ENCODE measurements around the gene ABCA4. TPM values are rescaled to one million over a fixed set of nuclear protein-coding genes. Genes with fewer than 3 reads are reported as not detected.

Gene ABCA4
- total RNA-seq, 6 experiments from 2014 or later = 0.49 to 0.99 (median 0.75) TPM

DNA sequence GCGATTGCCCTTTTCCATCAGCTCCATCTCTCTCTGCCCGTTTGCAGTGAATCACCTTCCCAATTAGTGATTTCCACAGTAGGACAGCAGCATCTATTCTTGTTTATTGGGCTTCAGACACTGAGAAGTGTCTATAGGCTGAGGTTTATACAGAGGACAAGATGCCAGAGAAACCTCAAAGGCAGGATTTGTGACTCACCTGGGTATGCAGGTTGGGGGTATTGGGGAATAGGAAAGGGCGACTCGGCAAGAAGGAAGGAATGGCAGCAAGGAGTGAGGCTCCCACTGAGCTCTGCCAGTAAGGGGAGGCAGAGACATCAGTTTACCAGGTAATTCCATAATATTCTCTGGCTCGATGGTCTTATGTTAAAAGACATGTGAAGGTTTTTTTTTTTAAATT lies 25.3 kb upstream of the ABCA4 start:
- H3K9me3 ChIP-seq = no peaks in the 10 kb centered on the region
- H3K27ac ChIP-seq = no peak overlapping the region
- intact Hi-C loops (cut with DNase I) = no loop called here
- H3K4me1 ChIP-seq = no peaks in the 10 kb centered on the region
- no peak for TF ChIP-seq POLR2A (IDR thresholded peaks at IDR 0.05)
- TF ChIP-seq, protein P1, sequence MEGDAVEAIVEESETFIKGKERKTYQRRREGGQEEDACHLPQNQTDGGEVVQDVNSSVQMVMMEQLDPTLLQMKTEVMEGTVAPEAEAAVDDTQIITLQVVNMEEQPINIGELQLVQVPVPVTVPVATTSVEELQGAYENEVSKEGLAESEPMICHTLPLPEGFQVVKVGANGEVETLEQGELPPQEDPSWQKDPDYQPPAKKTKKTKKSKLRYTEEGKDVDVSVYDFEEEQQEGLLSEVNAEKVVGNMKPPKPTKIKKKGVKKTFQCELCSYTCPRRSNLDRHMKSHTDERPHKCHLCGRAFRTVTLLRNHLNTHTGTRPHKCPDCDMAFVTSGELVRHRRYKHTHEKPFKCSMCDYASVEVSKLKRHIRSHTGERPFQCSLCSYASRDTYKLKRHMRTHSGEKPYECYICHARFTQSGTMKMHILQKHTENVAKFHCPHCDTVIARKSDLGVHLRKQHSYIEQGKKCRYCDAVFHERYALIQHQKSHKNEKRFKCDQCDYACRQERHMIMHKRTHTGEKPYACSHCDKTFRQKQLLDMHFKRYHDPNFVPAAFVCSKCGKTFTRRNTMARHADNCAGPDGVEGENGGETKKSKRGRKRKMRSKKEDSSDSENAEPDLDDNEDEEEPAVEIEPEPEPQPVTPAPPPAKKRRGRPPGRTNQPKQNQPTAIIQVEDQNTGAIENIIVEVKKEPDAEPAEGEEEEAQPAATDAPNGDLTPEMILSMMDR (IDR thresholded peaks at IDR 0.05) = no peak
- no peak overlapping the region for H3K4me3 ChIP-seq
- DNase-seq = no peak
- H3K36me3 ChIP-seq = no peaks in the 10 kb centered on the region
- ATAC-seq = no peak
- 98% methylated on average over 4 of the region's 5 CpGs for WGBS (ENCODE audit: insufficient coverage, low coverage, low lambda C conversion rate, missing lambda C conversion rate)
- H3K27me3 ChIP-seq = no peaks in the 10 kb centered on the region

DNA sequence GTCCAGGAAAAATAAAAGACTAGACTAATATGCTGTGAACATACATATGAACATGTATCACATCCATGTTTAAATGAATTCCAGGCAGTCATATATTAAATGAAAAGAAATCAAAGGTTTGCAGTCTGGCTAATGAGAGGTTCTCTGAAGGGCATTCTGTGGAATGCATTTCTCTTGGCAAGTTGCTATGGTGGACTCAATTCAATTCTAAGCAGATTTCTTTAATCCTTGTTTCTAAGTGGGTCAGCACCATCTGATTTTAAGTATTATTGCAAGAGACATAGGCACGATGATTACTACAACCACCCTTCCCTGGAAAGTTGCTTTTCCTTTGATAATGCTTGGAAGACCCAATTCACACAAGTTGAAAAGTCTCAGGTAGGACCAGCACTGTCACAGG lies 23.9 kb upstream of the ABCA4 start:
- intact Hi-C loops (cut with DNase I) = no loop called here
- no peak for ATAC-seq
- no peak for DNase-seq
- H3K36me3 ChIP-seq = no peaks in the 10 kb centered on the region
- TF ChIP-seq, protein P1 (IDR thresholded peaks at IDR 0.05) = no peak
- TF ChIP-seq POLR2A (IDR thresholded peaks at IDR 0.05) = no peak
- no peaks in the 10 kb centered on the region for H3K27me3 ChIP-seq
- WGBS (ENCODE audit: insufficient coverage, low coverage, low lambda C conversion rate, missing lambda C conversion rate) = 83% methylated on average over 1 of the region's 1 CpG
- H3K4me1 ChIP-seq = no peaks in the 10 kb centered on the region
- H3K9me3 ChIP-seq = no peaks in the 10 kb centered on the region
- no peak overlapping the region for H3K4me3 ChIP-seq
- H3K27ac ChIP-seq = no peak overlapping the region

DNA sequence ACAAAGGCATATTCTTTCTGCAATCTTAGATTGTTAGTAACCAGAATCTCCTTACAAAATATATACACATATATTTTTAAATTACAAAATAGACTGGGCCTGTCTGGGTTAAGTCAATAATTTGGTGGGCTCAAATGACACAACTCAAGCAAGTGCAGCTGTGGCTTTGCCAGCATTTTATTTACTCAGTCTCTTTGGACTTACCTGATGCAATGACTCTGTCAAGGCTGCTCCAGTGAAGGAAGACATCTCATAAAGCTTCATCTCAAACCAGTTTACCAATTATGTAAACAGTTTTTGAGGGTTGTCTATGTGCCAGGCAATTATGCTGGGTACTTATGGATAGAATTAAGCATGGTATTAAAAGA lies 22.8 kb upstream of the ABCA4 start:
- Histone ChIP-seq H3K27ac (no peak overlapping the region), H3K27me3 (no peaks in the 10 kb centered on the region), H3K9me3 (no peaks in the 10 kb centered on the region), H3K4me1 (no peaks in the 10 kb centered on the region), H3K4me3 (no peak overlapping the region), H3K36me3 (no peaks in the 10 kb centered on the region)
- DNase-seq = no peak
- ATAC-seq = peak in 3 of 4 donors; percentile 53 to 63 (median 62)
- TF ChIP-seq, protein P1 (IDR thresholded peaks at IDR 0.05) = no peak
- TF ChIP-seq POLR2A (IDR thresholded peaks at IDR 0.05) = no peak
- intact Hi-C loops (cut with DNase I) = no loop called here

DNA sequence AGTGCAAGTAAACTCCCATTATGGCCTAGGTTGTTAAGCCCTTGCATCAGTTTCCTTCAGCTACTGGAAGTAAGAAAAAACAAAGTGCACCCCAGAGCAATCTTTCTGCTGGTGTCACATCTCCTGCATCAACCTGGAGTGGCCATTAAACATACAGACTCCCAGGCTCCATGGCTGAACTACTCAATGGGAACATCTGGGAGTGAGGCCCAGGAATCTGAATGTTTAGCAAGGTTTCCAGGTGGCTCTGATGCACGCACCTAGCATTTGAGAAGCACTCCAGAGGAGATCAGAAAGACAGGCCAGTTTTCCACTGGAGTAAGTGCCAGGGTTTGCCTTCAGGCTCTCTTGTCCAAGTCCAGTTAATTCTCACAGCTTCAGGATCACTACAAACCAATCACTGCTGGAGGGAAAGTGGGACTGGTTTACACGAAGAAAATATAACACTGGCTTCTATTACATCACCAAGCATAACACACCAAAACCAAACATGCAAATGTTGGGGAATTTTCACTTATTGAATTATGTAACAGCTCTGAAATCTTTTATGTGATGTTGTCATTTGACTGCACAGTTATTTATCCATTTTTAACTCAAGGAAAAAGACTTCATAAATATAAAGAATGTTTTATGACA lies 22.3 kb upstream of the ABCA4 start:
- Histone ChIP-seq H3K4me1 (no peaks in the 10 kb centered on the region), H3K27me3 (no peaks in the 10 kb centered on the region), H3K4me3 (no peak overlapping the region), H3K36me3 (no peaks in the 10 kb centered on the region), H3K27ac (no peak overlapping the region), H3K9me3 (no peaks in the 10 kb centered on the region)
- TF ChIP-seq, protein P1 (IDR thresholded peaks at IDR 0.05) = no peak
- no peak for TF ChIP-seq POLR2A (IDR thresholded peaks at IDR 0.05)
- DNase-seq (no peak), ATAC-seq (peak in 1 of 4 donors; percentile 45)
- intact Hi-C loops (cut with DNase I) = no loop called here
- 27% methylated on average over 1 of the region's 2 CpGs for WGBS (ENCODE audit: insufficient coverage, low coverage, low lambda C conversion rate, missing lambda C conversion rate)

GRCh38 chr1:94142583-94142982 lies 21.6 kb upstream of the ABCA4 start:
- WGBS (ENCODE audit: insufficient coverage, low coverage, low lambda C conversion rate, missing lambda C conversion rate) = no CpG with 5 or more reads among the region's 2 CpGs

More at GRCh38 chr1:94142583-94142982, 21.6 kb upstream of the ABCA4 start:
- DNase-seq (no peak), ATAC-seq (no peak)
- H3K4me1 ChIP-seq = no peaks in the 10 kb centered on the region
- no peaks in the 10 kb centered on the region for H3K9me3 ChIP-seq
- intact Hi-C loops (cut with DNase I) = no loop called here
- H3K36me3 ChIP-seq = no peaks in the 10 kb centered on the region
- TF ChIP-seq POLR2A (IDR thresholded peaks at IDR 0.05) = no peak
- TF ChIP-seq, protein P1 (IDR thresholded peaks at IDR 0.05) = no peak
- no peak overlapping the region for H3K4me3 ChIP-seq
- no peak overlapping the region for H3K27ac ChIP-seq
- H3K27me3 ChIP-seq = no peaks in the 10 kb centered on the region

All from right lobe of liver (tissue), 6 donors.